ENCODE data around the gene MPPED2. TPM values are rescaled to one million over a fixed set of nuclear protein-coding genes. Genes with fewer than 3 reads are reported as not detected.

The MPPED2 gene
- total RNA-seq, 1 experiment from 2014 or later: not detected

DNA sequence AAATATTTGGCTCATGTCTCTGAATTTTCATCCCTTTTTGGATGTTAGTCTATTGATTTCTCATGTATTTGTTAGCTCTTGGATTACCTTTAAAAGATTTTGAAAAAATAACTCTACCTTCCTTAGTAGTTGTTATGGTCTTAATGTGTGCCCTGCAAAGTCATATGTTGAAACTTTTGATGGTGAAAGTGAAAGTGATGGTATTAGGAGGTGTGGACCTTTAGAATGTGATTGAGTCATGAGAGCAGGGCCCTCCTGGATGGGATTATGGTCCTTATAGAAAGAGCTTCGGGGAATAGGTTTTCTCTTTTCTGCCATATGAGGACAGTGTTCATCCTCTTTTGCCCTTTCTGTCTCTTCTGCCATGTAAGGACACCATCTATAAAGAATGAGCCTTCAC lies 33.6 kb upstream of the MPPED2 start:
- no peak for DNase-seq (ENCODE audit: low read depth, low spot score)
- ChIA-PET CTCF (no interaction called here), POLR2A (no interaction called here), RAD21 (ENCODE audit: low non-redundant PET in 1 of 2, low total read pairs in 2 of 2, uncharacterized antibody in 2 of 2, unreplicated experiment in 2 of 2) (no interaction called here)
- H2AFZ ChIP-seq (ENCODE audit: low read depth, low read length, poor library complexity, severe bottlenecking): no peak overlapping the region
- no peak overlapping the region for H3K4me3 ChIP-seq (replicated peaks in 1 of 2; ENCODE audit: low read depth in 1 of 2, low read length in 2 of 2)
- intact Hi-C loops (cut with micrococcal nuclease): no loop called here
- no peaks in the 10 kb centered on the region for H4K20me1 ChIP-seq (ENCODE audit: insufficient read depth)
- H3K4me1 ChIP-seq (ENCODE audit: control insufficient read depth in 1 of 2, insufficient read depth in 2 of 2, low read length in 2 of 2): no peaks in the 10 kb centered on the region
- peaks cover 13% of the 10 kb centered on the region for H3K27me3 ChIP-seq (ENCODE audit: insufficient read depth, low read length)
- no peak overlapping the region for H3K9ac ChIP-seq (ENCODE audit: low read length)
- no peak for ATAC-seq
- H3K79me2 ChIP-seq (ENCODE audit: insufficient read depth, low read length): no peaks in the 10 kb centered on the region
- no peak for TF ChIP-seq TCF7L2 (IDR thresholded peaks at IDR 0.05; ENCODE audit: borderline replicate concordance, extremely low read depth, insufficient read depth, insufficient read length)
- TF ChIP-seq, protein P1, sequence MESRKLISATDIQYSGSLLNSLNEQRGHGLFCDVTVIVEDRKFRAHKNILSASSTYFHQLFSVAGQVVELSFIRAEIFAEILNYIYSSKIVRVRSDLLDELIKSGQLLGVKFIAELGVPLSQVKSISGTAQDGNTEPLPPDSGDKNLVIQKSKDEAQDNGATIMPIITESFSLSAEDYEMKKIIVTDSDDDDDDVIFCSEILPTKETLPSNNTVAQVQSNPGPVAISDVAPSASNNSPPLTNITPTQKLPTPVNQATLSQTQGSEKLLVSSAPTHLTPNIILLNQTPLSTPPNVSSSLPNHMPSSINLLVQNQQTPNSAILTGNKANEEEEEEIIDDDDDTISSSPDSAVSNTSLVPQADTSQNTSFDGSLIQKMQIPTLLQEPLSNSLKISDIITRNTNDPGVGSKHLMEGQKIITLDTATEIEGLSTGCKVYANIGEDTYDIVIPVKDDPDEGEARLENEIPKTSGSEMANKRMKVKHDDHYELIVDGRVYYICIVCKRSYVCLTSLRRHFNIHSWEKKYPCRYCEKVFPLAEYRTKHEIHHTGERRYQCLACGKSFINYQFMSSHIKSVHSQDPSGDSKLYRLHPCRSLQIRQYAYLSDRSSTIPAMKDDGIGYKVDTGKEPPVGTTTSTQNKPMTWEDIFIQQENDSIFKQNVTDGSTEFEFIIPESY (IDR thresholded peaks at IDR 0.05; ENCODE audit: extremely low read depth, insufficient replicate concordance, low read length): no peak
- no peak for TF ChIP-seq EZH2 (IDR thresholded peaks at IDR 0.05)
- TF ChIP-seq EGR1 (IDR thresholded peaks at IDR 0.05; ENCODE audit: low read depth): no peak
- no peak for TF ChIP-seq MAX (IDR thresholded peaks at IDR 0.05)
- no peak for TF ChIP-seq POLR2AphosphoS5 (IDR thresholded peaks at IDR 0.05; ENCODE audit: low read depth, low read length)
- TF ChIP-seq ZNF274 (IDR thresholded peaks at IDR 0.05; ENCODE audit: low read depth, low read length): no peak
- no peak for TF ChIP-seq SIN3A (IDR thresholded peaks at IDR 0.05; ENCODE audit: low read depth)
- no peak for TF ChIP-seq EZH2phosphoT487 (IDR thresholded peaks at IDR 0.05; ENCODE audit: borderline replicate concordance)
- no peak for TF ChIP-seq ELF1 (IDR thresholded peaks at IDR 0.05; ENCODE audit: borderline replicate concordance, low read depth)
- TF ChIP-seq POLR2A (IDR thresholded peaks at IDR 0.05; ENCODE audit: borderline replicate concordance, extremely low read depth, insufficient read depth, insufficient read length): no peak
- TF ChIP-seq RAD21 (IDR thresholded peaks at IDR 0.05; ENCODE audit: low read depth): no peak
- TF ChIP-seq SP1 (IDR thresholded peaks at IDR 0.05; ENCODE audit: low read depth): no peak
- no peak for TF ChIP-seq ATF3 (IDR thresholded peaks at IDR 0.05)
- TF ChIP-seq REST (IDR thresholded peaks at IDR 0.05; ENCODE audit: low read depth): no peak
- no peak for TF ChIP-seq SRF (IDR thresholded peaks at IDR 0.05; ENCODE audit: low read depth)
- no peak for TF ChIP-seq JUND (IDR thresholded peaks at IDR 0.05)
- TF ChIP-seq ZFX (IDR thresholded peaks at IDR 0.05): no peak
- no peak for TF ChIP-seq FOSL1 (IDR thresholded peaks at IDR 0.05; ENCODE audit: low read depth)
- no peak for TF ChIP-seq YY1 (IDR thresholded peaks at IDR 0.05; ENCODE audit: extremely low read depth, insufficient replicate concordance, low read depth, low read length)
- no peaks in the 10 kb centered on the region for H3K9me3 ChIP-seq (ENCODE audit: control insufficient read depth in 1 of 2, insufficient read depth in 1 of 2, low read depth in 1 of 2, low read length in 2 of 2)
- H3K36me3 ChIP-seq (ENCODE audit: control insufficient read depth in 1 of 2, insufficient read depth in 2 of 2, low read length in 2 of 2): no peaks in the 10 kb centered on the region
- no peaks in the 10 kb centered on the region for H3K9me2 ChIP-seq (ENCODE audit: insufficient read depth)
- H3K4me2 ChIP-seq (ENCODE audit: low read length): no peak overlapping the region
- no TSS peak for BruUV-seq (replicated peaks)
- H3K27ac ChIP-seq (ENCODE audit: low read depth, low read length): no peak overlapping the region
